Thymus (tissue), 11 donors: Measurements from ENCODE around the gene LRRC17. TPM values are rescaled to one million over a fixed set of nuclear protein-coding genes. Genes with fewer than 3 reads are reported as not detected.
A peak's percentile ranks its signal among the peaks of the same experiment; 100 is the strongest.

Source experiments
- DNase-seq, 9 donors: peaks; one replicate each; pipeline ENCODE4 v3.0.0-alpha.2; 2013; ENCODE audit warnings: low spot score in 9 of 9, low read depth in 6 of 9, missing footprints in 1 of 9
- H3K27ac ChIP-seq, 2 donors: one replicate each; pipeline ENCODE4 v1.5.1; 2013; ENCODE audit warnings: control low read depth in 1 of 2, low read depth in 1 of 2, low read length in 1 of 2, mild to moderate bottlenecking in 1 of 2, moderate library complexity in 1 of 2
- H3K27me3 ChIP-seq, 2 donors: one replicate each; pipeline ENCODE4 v1.5.1; 2013; ENCODE audit warnings: low read length in 1 of 2; ENCODE audit not compliant: control insufficient read depth in 2 of 2, insufficient read depth in 1 of 2
- H3K36me3 ChIP-seq, 2 donors: one replicate each; pipeline ENCODE4 v1.5.1; 2013; ENCODE audit warnings: low read length in 1 of 2, mild to moderate bottlenecking in 1 of 2, moderate library complexity in 1 of 2; ENCODE audit not compliant: control insufficient read depth in 2 of 2, insufficient read depth in 2 of 2
- H3K4me1 ChIP-seq, 2 donors: one replicate each; pipeline ENCODE4 v1.5.1; 2013; ENCODE audit warnings: low read length in 2 of 2; ENCODE audit not compliant: control insufficient read depth in 2 of 2, insufficient read depth in 2 of 2
- H3K4me3 ChIP-seq, 2 donors: one replicate each; pipeline ENCODE4 v1.5.1; 2013; ENCODE audit warnings: low read length in 2 of 2, control low read depth in 1 of 2, mild to moderate bottlenecking in 1 of 2
- H3K9me3 ChIP-seq, 2 donors: one replicate each; pipeline ENCODE4 v1.5.1; 2013; ENCODE audit warnings: low read length in 1 of 2, mild to moderate bottlenecking in 1 of 2; ENCODE audit not compliant: control insufficient read depth in 2 of 2, insufficient read depth in 1 of 2
- WGBS: extraction: QIAGEN DNeasy Blood & Tissue Kit; methylation state at CpG from one replicate; pipeline ENCODE4 v1.1.7; 2013; 5-methylcytosine and 5-hydroxymethylcytosine counted together
- polyA plus RNA-seq: library from polyadenylated mRNA; stranded (reverse); fragments of 200-250 nt; gene quantifications from one replicate; pipeline ENCODE4 v1.2.3, GENCODE V29; 2013
- total RNA-seq: library from RNA; stranded (reverse); fragments of 120-200 nt; gene quantifications from one replicate; pipeline ENCODE4 v1.2.4, GENCODE V29; 2013
- donor health status: healthy.

The LRRC17 gene
- total and polyA plus RNA-seq, 2 donors, result 2.6 to 27.8 TPM

GRCh38 chr7:102914585-102914984 lies 1.8 kb downstream of the LRRC17 start:
- no peaks in the 10 kb centered on the region for H3K36me3 ChIP-seq
- peaks cover 0 to 5% of the 10 kb centered on the region in 2 donors for H3K4me1 ChIP-seq
- 94% methylated on average over 8 of the region's 8 CpGs for WGBS
- peak overlapping the region; percentile 2 to 44 for H3K27ac ChIP-seq
- peak in 1 of 9 donors; percentile 13 for DNase-seq
- no peaks in the 10 kb centered on the region for H3K9me3 ChIP-seq
- no peak overlapping the region for H3K4me3 ChIP-seq
- no peaks in the 10 kb centered on the region for H3K27me3 ChIP-seq

DNA sequence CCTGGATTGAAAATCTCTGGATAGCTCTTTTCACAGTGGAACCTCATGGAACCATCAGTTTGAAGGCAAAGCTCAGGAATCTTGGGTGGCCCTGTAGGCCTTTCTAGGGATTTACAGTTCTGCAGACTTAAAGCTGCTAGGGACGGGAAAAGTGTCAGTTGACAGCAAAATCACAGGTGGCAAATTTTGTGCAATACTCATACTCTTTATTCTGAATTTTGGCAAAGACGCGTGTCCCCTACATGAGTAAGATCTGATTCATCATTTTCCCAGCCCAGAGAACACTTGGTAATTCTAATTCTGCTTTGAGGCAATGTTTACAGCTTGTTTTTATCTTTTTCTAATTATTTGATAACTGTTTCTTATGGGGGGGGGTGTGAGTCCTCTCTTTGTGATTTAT lies 3.6 kb downstream of the LRRC17 start:
- no peak overlapping the region for H3K4me3 ChIP-seq
- H3K36me3 ChIP-seq, result no peaks in the 10 kb centered on the region
- H3K27me3 ChIP-seq, result no peaks in the 10 kb centered on the region
- H3K27ac ChIP-seq, result no peak overlapping the region
- DNase-seq, result no peak
- H3K9me3 ChIP-seq, result no peaks in the 10 kb centered on the region
- peaks cover 0 to 5% of the 10 kb centered on the region in 2 donors for H3K4me1 ChIP-seq
- WGBS, result 94% methylated on average over 3 of the region's 3 CpGs

GRCh38 chr7:102916881-102917280 lies 4.1 kb downstream of the LRRC17 start:
- H3K27me3 ChIP-seq, result no peaks in the 10 kb centered on the region
- H3K9me3 ChIP-seq, result no peaks in the 10 kb centered on the region
- no peaks in the 10 kb centered on the region for H3K36me3 ChIP-seq
- no peak overlapping the region for H3K27ac ChIP-seq
- H3K4me3 ChIP-seq, result no peak overlapping the region
- DNase-seq, result no peak
- peaks cover 0 to 5% of the 10 kb centered on the region in 2 donors for H3K4me1 ChIP-seq

GRCh38 chr7:102917436-102918353 lies 4.9 kb downstream of the LRRC17 start:
- DNase-seq, result no peak
- H3K4me1 ChIP-seq, result peaks cover 0 to 3% of the 10 kb centered on the region in 2 donors
- WGBS, result 95% methylated on average over 5 of the region's 5 CpGs

GRCh38 chr7:102918845-102919244 lies 6.0 kb downstream of the LRRC17 start:
- H3K4me1 ChIP-seq, result no peaks in the 10 kb centered on the region
- 94% methylated on average over 1 of the region's 1 CpG for WGBS
- H3K4me3 ChIP-seq, result no peak overlapping the region
- no peak for DNase-seq
- no peak overlapping the region for H3K27ac ChIP-seq
- no peaks in the 10 kb centered on the region for H3K9me3 ChIP-seq
- no peaks in the 10 kb centered on the region for H3K36me3 ChIP-seq
- no peaks in the 10 kb centered on the region for H3K27me3 ChIP-seq

More at GRCh38 chr7:102917436-102918353, 4.9 kb downstream of the LRRC17 start:
- H3K4me3 ChIP-seq, result no peak overlapping the region
- no peaks in the 10 kb centered on the region for H3K27me3 ChIP-seq
- H3K27ac ChIP-seq, result no peak overlapping the region
- no peaks in the 10 kb centered on the region for H3K9me3 ChIP-seq
- no peaks in the 10 kb centered on the region for H3K36me3 ChIP-seq

GRCh38 chr7:102925976-102926782 lies 13.4 kb downstream of the LRRC17 start:
- Histone ChIP-seq H3K4me1 (peaks cover 0 to 3% of the 10 kb centered on the region in 2 donors), H3K36me3 (no peaks in the 10 kb centered on the region), H3K4me3 (no peak overlapping the region), H3K27me3 (no peaks in the 10 kb centered on the region), H3K9me3 (no peaks in the 10 kb centered on the region), H3K27ac (no peak overlapping the region)
- no peak for DNase-seq
- 83% methylated on average over 5 of the region's 5 CpGs for WGBS

DNA sequence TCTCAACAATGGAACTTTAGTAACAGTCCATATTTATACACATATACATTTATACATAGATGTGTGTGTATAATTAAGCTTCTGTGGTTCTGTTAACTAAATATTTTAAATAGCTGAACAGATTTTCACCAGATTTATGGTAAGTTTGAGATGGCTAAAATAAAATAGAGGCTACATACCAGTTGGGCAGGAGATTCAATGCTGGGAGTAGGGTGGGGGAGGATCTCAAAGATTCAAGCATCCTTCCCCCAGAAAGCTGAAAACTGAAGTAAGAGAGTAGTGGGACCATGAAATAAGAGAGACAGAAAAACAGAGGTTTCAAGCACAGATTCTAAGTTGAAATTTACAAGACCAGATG lies 14.0 kb downstream of the LRRC17 start:
- Histone ChIP-seq H3K4me3 (no peak overlapping the region), H3K4me1 (peaks cover 0 to 3% of the 10 kb centered on the region in 2 donors), H3K9me3 (no peaks in the 10 kb centered on the region), H3K27me3 (no peaks in the 10 kb centered on the region), H3K36me3 (no peaks in the 10 kb centered on the region), H3K27ac (no peak overlapping the region)
- DNase-seq, result no peak

DNA sequence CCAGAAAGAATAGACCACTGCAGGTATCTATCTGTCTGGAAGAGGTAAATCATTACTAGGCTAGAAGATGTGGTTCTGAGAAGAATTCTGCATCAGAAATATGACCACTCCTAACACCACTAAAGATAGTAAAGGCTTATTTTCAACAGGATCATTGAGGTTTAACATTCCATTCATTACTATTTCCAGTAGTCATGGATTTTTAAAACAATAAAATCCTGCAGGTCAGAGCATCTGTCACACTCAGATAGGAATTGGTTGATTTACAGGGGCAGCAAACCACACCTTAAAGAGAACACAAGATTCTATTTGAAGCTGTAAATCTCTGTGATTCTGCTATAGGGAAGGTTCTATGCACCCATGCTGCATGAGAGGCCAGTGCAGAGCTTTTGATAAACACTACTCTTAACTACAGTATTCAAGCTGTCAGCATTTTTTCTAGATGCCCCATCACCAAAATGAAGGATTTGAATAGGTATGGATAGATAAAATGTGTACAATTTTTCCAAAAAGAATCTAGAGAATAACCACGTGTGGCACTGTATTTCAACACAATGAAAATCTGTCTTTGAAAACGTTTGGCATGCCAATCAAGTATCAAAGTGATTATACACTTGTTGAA lies 14.6 kb downstream of the LRRC17 start:
- 80% methylated on average over 2 of the region's 2 CpGs for WGBS
- DNase-seq, result no peak
- no peak overlapping the region for H3K27ac ChIP-seq
- H3K4me1 ChIP-seq, result peaks cover 0 to 3% of the 10 kb centered on the region in 2 donors
- H3K4me3 ChIP-seq, result no peak overlapping the region
- H3K36me3 ChIP-seq, result no peaks in the 10 kb centered on the region
- no peaks in the 10 kb centered on the region for H3K27me3 ChIP-seq
- H3K9me3 ChIP-seq, result no peaks in the 10 kb centered on the region

- H3K4me1 ChIP-seq, result peaks cover 0 to 4% of the 10 kb centered on the region in 2 donors
- peaks cover 0 to 2% of the 10 kb centered on the region in 2 donors for H3K36me3 ChIP-seq
- H3K27ac ChIP-seq, result no peak overlapping the region
- no peaks in the 10 kb centered on the region for H3K27me3 ChIP-seq
- H3K9me3 ChIP-seq, result no peaks in the 10 kb centered on the region
- 91% methylated on average over 1 of the region's 1 CpG for WGBS
- no peak for DNase-seq
- H3K4me3 ChIP-seq, result no peak overlapping the region
These were observed 19.0 kb downstream of the LRRC17 start for GRCh38 chr7:102931757-102932156.
